NCI-H2081 (cell line): ENCODE measurements around the gene CDC37L1.
"Not testable (repeated sequence)": the region's sequence is repeated elsewhere in the genome, so short reads cannot be mapped to it uniquely, and the experiment has no call there.

Experiments
- DNase-seq, 2 experiments: peaks; one replicate each; lab custom pipeline; 2025; lab: John Stamatoyannopoulos, UW

Gene CDC37L1

DNA sequence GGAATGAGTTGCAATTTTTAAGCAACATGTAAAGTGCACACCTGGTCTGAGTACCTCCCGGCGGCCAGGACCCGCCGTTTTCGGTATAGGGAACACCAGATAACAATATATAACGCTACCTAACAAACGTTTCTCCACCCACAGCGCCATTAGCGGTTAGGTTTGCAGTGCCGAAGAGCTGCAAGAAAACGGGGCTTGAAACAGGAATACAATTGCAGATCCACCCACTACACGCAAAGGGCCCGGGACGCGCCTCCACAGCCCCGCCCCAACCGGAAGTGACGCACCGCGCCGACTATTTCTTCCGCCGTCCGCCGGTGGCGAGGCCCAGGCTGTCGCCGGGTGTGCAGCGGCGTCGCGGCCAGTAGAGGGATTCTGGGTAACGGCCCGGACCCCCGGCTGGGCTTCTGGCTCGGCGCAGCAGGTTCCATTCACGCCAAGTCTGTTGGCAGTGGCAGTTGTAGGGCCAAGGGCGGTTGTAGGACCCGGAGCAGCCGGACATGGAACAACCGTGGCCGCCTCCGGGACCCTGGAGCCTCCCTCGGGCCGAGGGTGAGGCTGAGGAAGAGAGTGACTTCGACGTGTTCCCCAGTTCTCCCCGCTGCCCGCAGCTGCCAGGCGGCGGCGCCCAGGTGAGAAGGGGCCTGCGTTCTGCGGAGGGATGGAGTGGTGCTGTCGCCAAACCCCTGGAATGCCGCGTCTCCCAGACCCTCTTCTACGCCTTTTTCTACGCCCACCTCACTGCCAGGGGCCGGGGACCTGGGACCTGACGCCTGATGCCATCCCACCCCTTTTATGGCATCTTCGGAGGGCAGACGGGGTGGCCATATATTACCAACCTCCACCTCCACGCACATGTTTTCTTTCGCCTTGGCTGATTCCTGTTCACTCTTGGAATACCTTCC lies at the start of gene CDC37L1:
Gene CDC37L1 (plus strand): TSS at position 302 of the 905 bp plus-strand sequence. CDS start 199 bp downstream, at position 501.
- peak; percentile 96 to 97 for DNase-seq

DNA sequence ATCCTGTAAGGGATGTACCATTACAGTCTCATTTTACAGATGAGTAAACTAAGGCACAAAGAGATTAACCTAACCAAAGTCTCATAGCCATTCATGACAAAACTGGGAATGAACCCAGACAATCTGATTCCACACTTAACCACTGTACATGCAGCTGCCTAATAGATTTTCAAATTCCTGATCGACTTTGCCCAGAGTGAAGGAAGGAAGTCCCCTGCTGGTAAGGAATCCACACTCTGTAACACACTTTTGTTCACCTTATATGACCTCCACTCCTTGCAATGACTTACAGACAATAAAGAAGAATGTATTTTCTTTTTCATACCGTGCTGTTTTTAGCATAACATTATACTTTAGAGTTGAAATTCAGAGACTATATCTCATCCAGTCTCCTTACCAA lies 48.5 kb upstream of the CDC37L1 start:
- DNase-seq: no peak

DNA sequence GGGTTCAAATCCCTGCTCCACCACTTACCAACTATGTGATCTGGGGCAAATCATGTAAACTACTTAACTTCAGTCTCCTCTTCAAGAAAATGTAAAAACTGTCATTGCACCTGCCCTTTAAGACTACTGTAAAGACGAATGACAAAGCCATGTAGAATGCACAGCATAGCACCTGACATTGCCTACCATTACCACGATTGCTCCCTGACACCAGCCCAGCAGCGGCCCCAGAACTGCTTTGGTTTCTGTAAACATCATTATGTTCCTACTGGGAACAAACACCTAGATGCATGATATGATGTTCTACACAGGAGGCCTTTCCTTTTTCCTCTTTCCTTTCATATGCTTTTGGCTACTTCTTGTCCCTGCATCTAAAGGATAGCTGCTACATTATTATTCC lies 40.4 kb upstream of the CDC37L1 start:
- DNase-seq: peak; percentile 3 to 50

DNA sequence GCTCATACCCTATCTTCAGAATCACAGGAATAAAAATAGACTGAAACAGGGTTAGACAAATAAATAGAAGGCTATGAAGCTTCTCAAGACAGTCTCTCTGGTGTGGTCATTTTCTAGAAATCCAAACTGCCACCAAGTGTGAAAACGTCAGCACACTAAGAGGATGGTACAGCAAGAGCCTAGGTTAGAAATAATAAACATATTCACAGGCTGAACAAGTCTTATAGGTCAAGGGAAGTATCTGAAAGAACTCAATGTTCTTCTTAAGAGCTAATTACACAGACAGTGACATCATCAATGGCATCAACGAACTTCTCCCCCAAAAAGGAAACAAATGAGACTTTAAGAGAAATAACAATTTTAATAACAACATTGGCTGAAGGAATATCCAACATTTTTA lies 39.9 kb upstream of the CDC37L1 start:
- no peak for DNase-seq

DNA sequence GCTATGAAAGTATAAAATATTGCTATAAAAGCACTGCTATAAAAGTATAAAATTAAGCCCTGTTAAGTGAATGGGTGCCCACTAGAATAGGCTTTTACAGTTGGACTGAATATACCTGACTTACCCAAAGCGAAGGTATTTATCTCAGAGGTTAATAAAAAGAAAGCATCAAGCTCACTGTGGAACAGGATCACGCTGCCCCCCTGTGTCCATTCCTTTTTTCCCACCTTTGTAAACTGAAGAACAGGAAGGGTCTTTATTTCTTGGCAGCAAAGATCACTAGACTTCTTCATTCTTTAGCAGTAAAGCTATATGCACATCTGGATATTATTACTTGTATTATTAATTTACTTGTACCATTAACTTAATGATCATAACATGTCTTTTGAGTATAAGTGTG lies 39.3 kb upstream of the CDC37L1 start:
- peak; percentile 38 to 60 for DNase-seq

DNA sequence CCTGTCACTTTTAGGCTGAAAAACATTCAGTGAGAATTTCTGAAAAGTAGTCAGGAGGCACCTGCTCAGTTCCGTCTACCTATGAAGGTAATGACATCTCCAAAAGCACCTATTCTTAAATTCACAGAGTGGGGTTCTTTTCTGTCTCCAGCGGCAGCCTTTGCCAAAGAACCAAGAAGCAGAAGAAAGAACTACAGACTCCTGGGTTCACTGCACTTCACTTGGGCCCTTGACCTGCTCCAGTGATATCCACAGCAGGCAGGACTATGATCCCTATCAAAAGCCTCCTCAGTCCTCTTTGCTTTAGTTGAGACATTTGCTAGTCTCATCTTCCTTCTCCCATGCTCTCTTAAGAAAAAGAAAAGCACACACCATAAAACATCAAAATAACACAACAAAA lies 37.0 kb upstream of the CDC37L1 start:
- DNase-seq: no peak

DNA sequence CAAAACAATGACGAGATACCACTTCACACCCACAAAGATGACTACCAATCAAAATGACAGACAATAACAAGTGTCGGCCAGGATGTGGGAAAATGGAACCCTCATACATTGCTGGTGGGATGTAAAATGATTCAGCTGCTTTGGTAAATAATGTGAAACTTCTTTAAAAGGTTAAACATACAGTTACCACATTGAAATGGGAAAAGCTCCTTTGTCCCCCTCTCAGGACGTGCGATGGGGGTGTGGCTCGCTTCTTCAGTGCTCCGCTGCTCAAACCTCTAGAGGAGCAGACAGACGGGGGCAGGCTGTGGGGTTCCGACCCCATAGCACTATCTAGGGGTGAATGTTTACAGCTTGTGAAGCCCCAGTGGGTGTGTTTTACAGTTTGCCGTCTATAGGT lies 25.3 kb upstream of the CDC37L1 start:
- no peak for DNase-seq

DNA sequence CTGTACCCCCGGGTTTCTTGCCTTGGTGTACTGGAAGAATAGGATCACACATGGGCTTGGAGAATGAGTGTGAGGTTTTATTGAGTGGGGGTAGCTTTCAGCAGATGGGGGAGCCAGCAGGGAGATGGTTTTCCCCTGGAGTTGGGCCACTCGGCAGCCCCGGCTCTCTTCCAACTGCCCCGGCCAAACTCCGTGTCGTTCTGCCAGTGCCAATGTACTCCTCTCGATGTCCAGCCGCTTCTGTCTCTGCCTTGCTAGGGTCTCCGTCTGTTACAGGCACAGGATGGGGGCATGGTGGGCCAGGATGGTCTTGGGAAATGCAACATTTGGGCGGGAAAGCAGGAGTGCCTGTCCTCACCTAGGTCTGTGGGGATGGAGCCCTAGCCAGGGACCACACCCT lies 24.8 kb upstream of the CDC37L1 start:
- DNase-seq: no peak

DNA sequence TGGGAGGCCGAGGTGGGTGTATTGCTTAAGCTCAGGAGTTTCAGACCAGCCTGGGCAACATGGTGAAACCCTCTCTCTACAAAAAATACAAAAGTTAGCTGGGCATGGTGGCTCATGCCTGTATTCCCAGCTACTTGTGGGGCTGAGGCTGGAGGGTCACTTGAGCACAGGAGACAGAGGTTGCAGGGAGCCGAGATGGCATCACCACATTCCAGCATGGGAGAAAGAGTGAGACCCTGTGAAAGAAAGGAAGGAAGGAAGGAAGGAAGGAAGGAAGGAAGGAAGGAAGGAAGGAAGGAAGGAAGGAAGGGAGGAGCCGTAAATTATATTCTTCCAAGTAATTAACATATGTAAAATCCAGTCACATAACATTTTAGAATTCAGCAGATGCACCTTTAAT lies 23.2 kb upstream of the CDC37L1 start:
- DNase-seq: not testable (repeated sequence)

DNA sequence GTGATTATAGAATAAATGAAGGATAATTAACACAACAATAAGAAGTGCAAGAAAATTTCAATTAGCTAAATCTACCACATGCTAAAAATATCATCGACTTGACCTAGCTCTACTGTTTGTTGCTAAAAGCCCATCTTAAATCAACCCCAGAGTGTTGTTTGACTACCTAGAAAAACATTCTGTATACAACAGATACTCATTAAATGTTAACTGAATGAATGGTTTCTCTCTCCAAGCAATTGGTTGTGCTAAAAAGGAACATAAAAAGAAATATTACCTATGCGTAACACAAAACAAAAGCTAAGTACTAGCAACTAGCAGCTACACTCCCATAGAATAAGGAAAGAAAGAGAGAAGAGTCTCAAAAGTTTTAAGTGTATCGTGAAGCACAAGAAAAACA lies 22.7 kb upstream of the CDC37L1 start:
- DNase-seq: no peak

DNA sequence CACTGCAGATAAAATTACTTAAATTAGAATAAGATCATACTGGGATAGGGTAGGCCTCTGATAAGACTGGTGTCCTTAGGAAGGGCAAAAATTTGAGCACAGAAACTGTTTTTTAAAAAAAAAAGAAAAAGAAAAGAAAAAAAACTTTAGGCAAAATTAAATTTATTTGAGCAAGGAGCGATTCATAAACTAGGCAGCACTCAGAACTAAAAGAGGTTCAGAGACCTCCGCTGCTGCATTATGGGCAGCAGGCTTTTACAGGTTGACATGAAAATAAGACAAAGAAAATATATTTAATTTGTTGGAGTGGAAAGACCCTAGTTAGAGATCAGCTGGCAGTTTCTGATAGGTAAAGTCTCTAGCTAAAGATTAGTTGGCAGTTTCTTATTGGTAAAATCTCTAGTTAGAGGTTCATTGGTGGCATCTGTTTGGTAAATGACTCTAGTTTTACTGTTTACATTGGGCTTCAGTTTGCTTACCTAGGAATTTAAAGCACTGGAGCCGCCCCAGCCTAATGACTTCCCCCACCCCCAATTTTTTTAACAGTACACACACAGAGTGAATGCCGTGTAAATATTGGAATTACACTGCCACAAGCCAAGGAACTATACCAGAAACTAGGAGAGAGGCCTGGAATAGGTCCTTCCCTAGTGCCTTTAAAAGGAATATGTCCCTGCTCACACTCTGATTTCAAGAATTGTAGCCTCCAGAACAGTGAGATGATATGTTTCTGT lies 21.8 kb upstream of the CDC37L1 start:
- DNase-seq: peak; percentile 4 to 57

DNA sequence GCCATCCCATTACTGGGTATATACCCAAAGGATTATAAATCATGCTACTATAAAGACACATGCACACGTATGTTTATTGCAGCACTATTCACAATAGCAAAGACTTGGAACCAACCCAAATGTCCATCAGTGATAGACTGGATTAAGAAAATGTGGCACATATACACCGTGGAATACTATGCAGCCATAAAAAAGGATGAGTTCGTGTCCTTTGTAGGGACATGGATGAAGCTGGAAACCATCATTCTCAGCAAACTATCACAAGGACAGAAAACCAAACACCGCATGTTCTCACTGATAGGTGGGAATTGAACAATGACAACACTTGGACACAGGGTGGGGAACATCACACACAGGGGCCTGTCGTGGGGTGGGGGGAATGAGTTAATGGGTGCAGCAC lies 18.7 kb upstream of the CDC37L1 start:
- not testable (repeated sequence) for DNase-seq

DNA sequence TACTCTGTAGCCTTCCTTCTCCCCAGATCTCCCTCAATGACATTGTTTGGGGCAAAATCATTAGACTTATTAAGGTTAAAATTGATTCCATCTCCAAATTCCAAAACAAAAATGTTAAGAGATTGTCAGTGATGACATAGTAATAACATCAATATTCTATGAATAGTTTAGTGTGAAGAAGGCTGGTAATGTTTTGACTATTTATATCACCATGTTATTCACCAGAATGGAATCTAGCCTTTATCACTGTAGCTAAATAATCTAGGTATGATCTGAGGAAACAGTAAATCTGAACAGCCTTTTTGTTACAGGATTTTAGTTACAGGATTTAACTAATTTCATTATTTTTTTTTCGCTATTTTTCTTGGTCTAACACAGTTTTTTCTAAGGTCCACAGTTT lies 18.2 kb upstream of the CDC37L1 start:
- no peak for DNase-seq

DNA sequence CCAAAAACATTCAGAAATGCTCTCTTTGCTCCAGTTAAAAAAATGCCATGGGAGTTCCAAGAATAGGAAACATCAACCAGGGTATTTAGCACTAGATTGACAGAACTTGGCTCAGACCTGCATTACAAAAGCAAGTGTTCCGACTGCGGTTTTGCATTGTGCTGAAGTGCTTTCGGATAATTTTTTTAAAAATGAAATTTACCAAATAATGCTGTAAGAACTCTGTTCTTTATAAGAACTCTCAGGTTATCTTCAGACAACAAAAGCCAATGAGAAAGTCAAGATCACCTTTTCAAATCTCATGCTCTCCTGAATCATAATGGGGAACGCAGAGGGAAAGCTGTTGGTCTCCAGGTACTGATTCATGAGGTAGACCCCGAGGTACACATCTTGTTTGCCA lies 17.8 kb upstream of the CDC37L1 start:
- DNase-seq: no peak

DNA sequence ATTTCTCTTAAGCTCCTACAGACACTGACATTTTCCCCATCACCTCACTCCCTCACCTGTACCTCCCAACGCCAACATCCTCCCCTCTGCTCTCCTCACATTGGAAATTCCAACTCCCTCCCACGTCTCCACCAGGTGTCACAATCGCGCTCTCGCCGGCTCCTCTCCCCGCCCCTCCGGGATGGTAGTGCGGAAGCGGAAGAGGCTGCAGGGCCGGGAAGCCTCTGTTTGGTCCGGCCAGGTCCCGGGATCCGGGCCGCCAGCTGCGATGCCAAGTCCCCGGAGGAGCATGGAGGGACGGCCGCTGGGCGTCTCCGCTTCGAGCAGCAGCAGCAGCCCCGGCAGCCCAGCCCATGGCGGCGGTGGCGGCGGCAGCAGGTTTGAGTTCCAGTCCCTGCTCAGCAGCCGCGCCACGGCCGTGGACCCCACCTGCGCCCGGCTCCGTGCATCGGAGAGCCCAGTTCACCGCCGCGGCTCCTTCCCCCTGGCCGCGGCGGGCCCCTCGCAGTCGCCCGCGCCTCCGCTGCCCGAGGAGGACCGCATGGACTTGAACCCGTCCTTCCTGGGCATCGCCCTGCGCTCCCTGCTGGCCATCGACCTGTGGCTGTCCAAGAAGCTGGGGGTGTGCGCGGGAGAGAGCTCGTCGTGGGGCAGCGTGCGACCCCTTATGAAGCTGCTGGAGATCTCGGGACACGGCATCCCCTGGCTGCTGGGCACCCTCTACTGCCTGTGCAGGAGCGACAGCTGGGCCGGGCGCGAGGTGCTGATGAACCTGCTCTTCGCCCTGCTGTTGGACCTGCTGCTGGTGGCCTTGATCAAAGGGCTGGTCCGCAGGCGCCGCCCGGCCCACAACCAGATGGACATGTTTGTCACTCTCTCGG lies 17.0 kb upstream of the CDC37L1 start, which contains the start of gene PLPP6:
Gene PLPP6 (plus strand): TSS at position 187 of the 881 bp plus-strand sequence. CDS start 82 bp downstream, at position 269.
- DNase-seq: peak; percentile 97

DNA sequence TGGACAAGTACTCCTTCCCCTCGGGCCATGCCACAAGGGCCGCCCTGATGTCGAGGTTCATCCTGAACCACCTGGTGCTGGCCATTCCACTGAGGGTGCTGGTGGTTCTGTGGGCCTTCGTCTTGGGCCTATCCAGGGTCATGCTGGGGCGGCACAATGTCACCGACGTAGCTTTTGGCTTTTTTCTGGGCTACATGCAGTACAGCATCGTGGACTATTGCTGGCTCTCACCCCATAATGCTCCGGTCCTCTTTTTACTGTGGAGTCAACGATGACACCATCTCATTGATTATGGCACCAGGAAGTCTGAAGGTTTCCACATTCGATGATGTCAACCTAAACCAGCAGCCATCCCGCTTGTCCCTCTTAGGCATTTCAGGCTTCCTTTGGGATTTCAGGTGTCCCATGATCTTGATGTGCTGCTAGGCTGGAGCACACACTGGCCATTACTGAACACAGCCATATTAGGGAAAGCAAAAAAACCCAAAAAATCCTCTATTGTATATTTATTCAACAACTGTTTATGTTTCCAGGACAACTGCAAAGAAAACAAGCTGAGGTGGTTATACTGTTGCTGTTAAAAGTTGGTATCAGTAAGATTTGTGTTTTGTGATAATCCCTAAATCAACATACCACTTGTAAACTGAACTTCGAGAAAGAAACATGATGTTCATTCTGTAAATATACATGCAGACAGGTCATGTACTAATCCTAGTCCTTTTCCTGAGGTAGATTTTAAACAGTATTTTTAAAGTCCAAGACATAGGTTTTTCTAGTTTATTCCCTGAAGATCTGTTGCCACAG lies 16.2 kb upstream of the CDC37L1 start:
- DNase-seq: peak in 1 of 2 experiments; percentile 45

DNA sequence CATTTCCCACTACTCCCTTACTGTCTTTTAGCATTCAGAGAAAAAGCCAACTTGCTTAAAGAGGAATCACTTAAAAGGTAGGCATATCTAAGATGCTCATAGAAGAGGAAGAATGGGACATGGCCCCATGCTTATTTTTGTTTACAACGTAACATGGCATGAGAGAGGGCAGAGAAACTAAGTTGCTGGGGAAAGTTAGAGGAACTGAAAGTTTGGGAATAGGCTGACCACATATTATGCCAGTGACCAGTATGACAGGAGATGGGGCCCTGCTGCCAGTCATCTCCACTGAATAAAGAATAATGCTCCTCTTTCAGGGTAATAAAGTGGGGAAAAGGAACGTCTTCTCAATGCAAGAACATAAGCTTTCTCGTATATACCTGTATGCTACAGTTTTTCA lies 15.4 kb upstream of the CDC37L1 start:
- DNase-seq: no peak

DNA sequence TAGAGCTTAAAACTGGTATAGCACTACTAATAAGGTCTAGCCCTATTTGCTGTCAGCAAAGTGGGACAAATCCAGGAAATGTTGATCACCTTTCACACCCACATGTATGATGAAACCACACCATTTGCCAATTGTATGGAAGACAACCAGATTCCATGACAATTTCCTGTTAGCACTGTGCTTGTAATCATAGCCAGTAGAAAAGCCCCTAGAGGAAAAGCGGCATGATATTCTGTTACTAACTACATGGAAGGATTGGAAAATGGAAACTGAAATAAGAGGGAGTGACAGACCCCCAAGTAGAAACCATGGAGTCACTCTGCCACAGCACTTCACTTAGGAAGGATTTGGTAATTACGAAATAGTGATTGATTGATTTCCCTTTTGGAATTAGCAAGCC lies 14.0 kb upstream of the CDC37L1 start:
- DNase-seq: peak; percentile 36 to 77

DNA sequence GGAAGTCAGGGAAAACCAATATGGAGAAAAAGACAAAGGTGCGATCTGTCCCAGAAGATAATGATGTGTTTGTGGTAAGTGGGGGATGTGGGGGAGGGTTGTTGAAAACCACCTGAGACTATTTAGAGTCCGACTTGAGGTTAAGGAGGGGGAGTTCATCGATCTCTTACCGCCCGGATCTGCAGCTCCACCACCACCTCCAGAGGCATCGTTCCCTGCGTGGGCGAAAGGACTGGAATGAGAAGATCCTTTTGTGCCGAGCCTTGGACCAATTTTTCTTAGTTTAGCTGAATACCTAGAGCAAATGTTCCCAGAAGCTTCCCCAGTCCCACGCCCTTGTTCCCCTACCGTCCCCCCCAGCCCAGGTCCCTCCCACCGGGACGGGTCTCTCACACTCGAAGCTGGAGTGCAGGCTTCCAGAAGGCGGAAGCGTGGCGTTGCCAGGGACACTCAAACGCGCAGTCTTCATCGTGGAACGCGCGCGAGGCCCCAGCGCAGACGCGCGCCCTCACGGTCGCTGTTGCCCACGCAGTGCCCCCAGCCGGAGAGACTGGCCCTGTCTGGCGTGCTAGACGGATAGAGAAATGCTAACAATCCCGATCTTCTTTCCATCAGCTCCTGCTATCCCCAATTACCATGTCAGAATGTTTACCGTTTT lies 13.2 kb upstream of the CDC37L1 start, which contains the start of gene SPATA6L:
Gene SPATA6L (minus strand): TSS at position 439 of the 658 bp plus-strand sequence. CDS start 230 bp downstream, at position 209.
- DNase-seq: peak; percentile 72 to 88

DNA sequence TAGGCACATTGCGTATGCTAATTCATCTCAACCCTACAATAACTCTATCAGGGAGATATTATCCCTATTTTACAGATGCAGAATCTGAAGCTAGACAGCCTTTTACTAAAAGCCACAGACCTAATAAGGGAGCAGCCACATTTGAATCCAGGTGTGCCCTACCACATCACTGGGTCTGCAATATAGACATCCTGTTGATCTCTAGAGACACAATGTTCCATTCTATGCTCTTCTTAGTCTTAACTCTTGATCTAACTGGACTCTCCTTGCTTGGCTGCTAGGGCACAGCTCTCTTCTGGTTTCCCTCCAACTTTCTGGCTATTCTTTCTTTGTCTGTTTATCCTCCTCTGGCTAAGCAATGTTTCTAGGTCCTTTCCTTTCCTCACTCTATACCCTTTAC lies 11.7 kb upstream of the CDC37L1 start:
- DNase-seq: no peak
